Mesenchymal stem cell (in vitro differentiated cells and primary cell): Measurements from ENCODE around the gene HABP4.

Experiments
- DNase-seq: peaks from one replicate; pipeline ENCODE4 v3.0.0-alpha.2; 2013
- H2AFZ ChIP-seq: one replicate; pipeline ENCODE4 v1.6.1; 2013; ENCODE audit warnings: low read depth, mild to moderate bottlenecking, control low read depth, inconsistent platforms, low read length, moderate library complexity
- H2AK5ac ChIP-seq: 2 replicates; pipeline ENCODE4 v1.6.1; 2013; ENCODE audit warnings: low read length, moderate library complexity, mild to moderate bottlenecking, inconsistent platforms; ENCODE audit not compliant: severe bottlenecking
- H2BK120ac ChIP-seq: one replicate; pipeline ENCODE4 v1.6.1; 2013; ENCODE audit warnings: low read depth, mild to moderate bottlenecking, inconsistent platforms, low read length, moderate library complexity
- H2BK12ac ChIP-seq, 2 experiments: one replicate each; pipeline ENCODE4 v1.6.1; 2013; ENCODE audit warnings: inconsistent platforms in 2 of 2, low read length in 2 of 2, mild to moderate bottlenecking in 2 of 2, moderate library complexity in 2 of 2, control low read depth in 1 of 2
- H2BK15ac ChIP-seq: one replicate; pipeline ENCODE4 v1.6.1; 2013; ENCODE audit warnings: mild to moderate bottlenecking, low read depth, inconsistent platforms; ENCODE audit not compliant: poor library complexity, severe bottlenecking
- H2BK5ac ChIP-seq: 2 replicates; pipeline ENCODE4 v1.6.1; 2013; ENCODE audit warnings: low read depth, mild to moderate bottlenecking, low read length, control low read depth, inconsistent platforms; ENCODE audit not compliant: poor library complexity, severe bottlenecking
- H3K14ac ChIP-seq, 2 experiments: one replicate each; pipeline ENCODE4 v1.6.1; 2013; ENCODE audit warnings: inconsistent platforms in 2 of 2, low read length in 2 of 2, control low read depth in 1 of 2, mild to moderate bottlenecking in 1 of 2, moderate library complexity in 1 of 2
- H3K18ac ChIP-seq, 2 experiments: one replicate each; pipeline ENCODE4 v1.6.1; 2013; ENCODE audit warnings: inconsistent platforms in 2 of 2, low read length in 2 of 2, control low read depth in 1 of 2, low read depth in 1 of 2, mild to moderate bottlenecking in 1 of 2
- H3K23ac ChIP-seq, 2 experiments: one replicate each; pipeline ENCODE4 v1.6.1; 2013; ENCODE audit warnings: inconsistent platforms in 2 of 2, low read length in 2 of 2, mild to moderate bottlenecking in 2 of 2, moderate library complexity in 2 of 2, control low read depth in 1 of 2
- H3K27ac ChIP-seq: 2 replicates; pipeline ENCODE4 v1.5.1; 2013; ENCODE audit warnings: mild to moderate bottlenecking, moderate library complexity, low read length, control low read depth, inconsistent platforms; ENCODE audit not compliant: poor library complexity, severe bottlenecking
- H3K27me3 ChIP-seq, 2 experiments: 2 replicates each; pipeline versions ENCODE4 v1.6.1 to v1.7.0; 2013; ENCODE audit warnings: low read length in 2 of 2, mild to moderate bottlenecking in 2 of 2, moderate library complexity in 2 of 2, control low read depth in 1 of 2, inconsistent platforms in 1 of 2; ENCODE audit not compliant: control insufficient read depth in 1 of 2, insufficient read depth in 1 of 2
- H3K36me3 ChIP-seq, 2 experiments: 2 replicates each; pipeline versions ENCODE4 v1.6.1 to v1.7.0; 2013; ENCODE audit warnings: low read length in 2 of 2, control low read depth in 1 of 2, inconsistent platforms in 1 of 2, low read depth in 1 of 2, mild to moderate bottlenecking in 1 of 2; ENCODE audit not compliant: insufficient read depth in 2 of 2, control insufficient read depth in 1 of 2
- H3K4ac ChIP-seq, 2 experiments: one replicate each; pipeline ENCODE4 v1.6.1; 2013; ENCODE audit warnings: inconsistent platforms in 2 of 2, low read length in 2 of 2, mild to moderate bottlenecking in 2 of 2, moderate library complexity in 2 of 2, control low read depth in 1 of 2, low read depth in 1 of 2
- H3K4me1 ChIP-seq: 2 replicates; pipeline ENCODE4 v1.6.1; 2013; ENCODE audit warnings: low read depth, low read length, control low read depth; ENCODE audit not compliant: control insufficient read depth, insufficient read depth
- H3K4me2 ChIP-seq: 2 replicates; pipeline ENCODE4 v1.6.1; 2013; ENCODE audit warnings: low read length, mild to moderate bottlenecking, inconsistent platforms; ENCODE audit not compliant: poor library complexity, severe bottlenecking
- H3K4me3 ChIP-seq, 2 experiments: 2 replicates each; pipeline versions ENCODE4 v1.5.1 to v1.7.0; 2013; ENCODE audit warnings: low read length in 2 of 2, mild to moderate bottlenecking in 2 of 2, control low read depth in 1 of 2, low read depth in 1 of 2; ENCODE audit not compliant: insufficient read depth in 1 of 2
- H3K79me1 ChIP-seq: replicated peaks from 2 replicates; pipeline ENCODE4 v1.6.1; 2013; ENCODE audit warnings: mild to moderate bottlenecking, control low read depth, low read length, inconsistent platforms; ENCODE audit not compliant: poor library complexity, severe bottlenecking
- H3K9ac ChIP-seq: 2 replicates; pipeline ENCODE4 v1.7.0; 2013; ENCODE audit warnings: mild to moderate bottlenecking, low read length, moderate library complexity
- H3K9me3 ChIP-seq: 2 replicates; pipeline ENCODE4 v1.7.0; 2013; ENCODE audit warnings: mild to moderate bottlenecking, low read length; ENCODE audit not compliant: control insufficient read depth
- H4K8ac ChIP-seq: one replicate; pipeline ENCODE4 v1.6.1; 2013; ENCODE audit warnings: inconsistent platforms, mild to moderate bottlenecking, low read length, moderate library complexity
- H4K91ac ChIP-seq: one replicate; pipeline ENCODE4 v1.6.1; 2013; ENCODE audit warnings: mild to moderate bottlenecking, low read length, inconsistent platforms
- WGBS: methylation state at CpG from one replicate; pipeline ENCODE4 v1.1.7; 2013; ENCODE audit warnings: mixed read lengths; 5-methylcytosine and 5-hydroxymethylcytosine counted together

Gene HABP4

DNA sequence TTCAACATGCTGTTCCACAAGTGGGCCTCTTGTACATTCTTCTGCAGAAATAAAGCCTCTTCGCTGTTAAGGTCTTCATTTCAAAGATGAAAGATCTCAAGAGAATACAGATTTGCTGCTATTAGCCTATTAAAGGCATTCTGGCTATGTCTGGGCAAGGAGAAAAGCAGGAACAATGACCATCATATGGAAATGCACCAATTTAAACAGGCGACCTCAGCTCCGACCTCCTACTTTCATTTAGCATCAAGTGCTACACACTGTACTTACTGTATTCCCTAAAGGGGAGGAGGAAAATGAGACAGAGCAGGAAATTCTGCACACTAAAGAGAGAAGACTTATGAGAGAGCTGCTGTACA lies 64.8 kb downstream of the HABP4 start:
- H2BK5ac ChIP-seq: no peak overlapping the region
- whole genome bisulfite sequencing: no CpG with 5 or more reads among the region's 3 CpGs
- no peak overlapping the region for H2BK12ac ChIP-seq
- no peak overlapping the region for H2BK15ac ChIP-seq
- peak overlapping the region in 1 of 2 experiments; percentile 45 for H3K4me3 ChIP-seq
- peaks cover 9% of the 10 kb centered on the region for H3K4me1 ChIP-seq
- peaks cover 7% of the 10 kb centered on the region for H3K79me1 ChIP-seq
- no peak overlapping the region for H2AK5ac ChIP-seq
- no peak overlapping the region for H4K91ac ChIP-seq
- peaks cover 9 to 44% of the 10 kb centered on the region in 2 experiments for H3K36me3 ChIP-seq
- no peak overlapping the region for H3K4ac ChIP-seq
- no peak overlapping the region for H2AFZ ChIP-seq
- H3K27ac ChIP-seq: peak overlapping the region; percentile 65
- no peak for DNase-seq
- H3K18ac ChIP-seq: peak overlapping the region in 1 of 2 experiments; percentile 59
- no peaks in the 10 kb centered on the region for H3K27me3 ChIP-seq
- no peaks in the 10 kb centered on the region for H3K9me3 ChIP-seq
- no peak overlapping the region for H3K14ac ChIP-seq
- H2BK120ac ChIP-seq: no peak overlapping the region
- H4K8ac ChIP-seq: no peak overlapping the region
- H3K4me2 ChIP-seq: no peak overlapping the region
- H3K23ac ChIP-seq: no peak overlapping the region
- peak overlapping the region; percentile 88 for H3K9ac ChIP-seq

DNA sequence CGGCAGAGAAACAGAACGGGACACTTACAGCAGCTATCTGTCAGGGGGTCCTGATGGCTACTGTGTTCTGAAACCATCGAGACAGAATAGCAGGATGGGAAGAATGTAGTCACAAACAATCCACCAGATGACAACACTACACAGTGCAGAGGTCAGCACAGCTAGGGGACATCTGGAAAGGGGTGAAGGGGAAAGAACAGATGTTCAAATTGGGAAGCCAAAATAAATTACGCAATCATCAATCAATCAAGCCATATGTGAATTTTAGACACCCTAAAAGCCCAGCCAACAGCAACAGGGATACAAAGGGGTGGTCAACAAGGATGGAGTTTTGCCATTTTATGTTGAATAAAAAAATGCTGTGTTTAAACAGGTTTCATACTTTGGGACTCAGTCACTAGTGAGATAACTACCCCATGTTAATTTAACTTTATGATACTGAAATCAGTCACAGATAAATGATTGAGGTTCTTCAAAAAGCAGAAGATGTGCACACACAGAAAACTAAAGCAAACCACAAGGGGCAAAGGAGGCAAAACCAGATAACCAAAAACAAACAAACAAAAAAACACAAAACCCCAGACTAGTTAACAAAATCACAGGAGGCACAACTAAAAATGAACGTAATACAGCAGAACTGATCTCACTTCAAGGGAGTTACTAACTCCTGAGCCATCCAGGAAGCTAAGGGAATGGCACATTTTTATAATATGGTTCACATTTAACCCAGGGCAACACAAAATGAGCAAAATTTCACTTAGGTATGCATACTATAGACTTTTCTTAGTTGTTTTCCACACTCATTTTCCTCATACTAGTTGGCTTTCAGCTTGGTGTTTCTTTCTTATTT lies 65.9 kb downstream of the HABP4 start:
- Histone ChIP-seq H3K4me1 (peaks cover 9% of the 10 kb centered on the region), H3K14ac (no peak overlapping the region), H2BK5ac (no peak overlapping the region), H3K9ac (peak overlapping the region; percentile 88), H3K23ac (no peak overlapping the region), H2BK15ac (no peak overlapping the region), H3K4me2 (no peak overlapping the region), H3K18ac (no peak overlapping the region), H3K27ac (no peak overlapping the region), H4K91ac (no peak overlapping the region), H4K8ac (no peak overlapping the region), H3K27me3 (no peaks in the 10 kb centered on the region), H2BK12ac (peak overlapping the region in 1 of 2 experiments; percentile 47), H2BK120ac (no peak overlapping the region), H2AK5ac (peak overlapping the region; percentile 49), H3K9me3 (no peaks in the 10 kb centered on the region), H3K79me1 (peaks cover 7% of the 10 kb centered on the region), H3K4ac (no peak overlapping the region), H2AFZ (no peak overlapping the region), H3K36me3 (peaks cover 11 to 38% of the 10 kb centered on the region in 2 experiments), H3K4me3 (peak overlapping the region in 1 of 2 experiments; percentile 45)
- WGBS: 54% methylated on average over 3 of the region's 5 CpGs
- DNase-seq: peak; percentile 11

DNA sequence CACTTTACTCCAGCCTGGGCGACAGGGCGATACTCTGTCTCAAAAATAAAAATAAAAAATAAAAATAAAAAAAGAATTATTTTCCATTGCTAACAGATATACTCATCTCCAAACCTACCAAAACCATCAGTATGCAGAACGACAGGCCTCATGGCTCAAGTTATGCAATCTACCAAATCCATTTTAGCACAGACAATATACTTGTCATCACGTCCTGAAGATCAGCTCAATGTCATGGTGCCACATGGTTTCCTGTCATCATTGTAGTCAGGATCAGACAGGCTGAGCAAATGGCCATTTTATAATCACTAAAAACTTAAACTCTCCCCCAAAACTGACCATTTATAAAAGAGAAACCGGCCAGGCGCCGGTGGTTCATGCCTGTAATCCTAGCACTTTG lies 69.1 kb downstream of the HABP4 start:
- H4K8ac ChIP-seq: no peak overlapping the region
- no peak overlapping the region for H4K91ac ChIP-seq
- H2AFZ ChIP-seq: no peak overlapping the region
- H3K4me1 ChIP-seq: peaks cover 3% of the 10 kb centered on the region
- no peaks in the 10 kb centered on the region for H3K9me3 ChIP-seq
- DNase-seq: no peak
- H3K18ac ChIP-seq: no peak overlapping the region
- H3K14ac ChIP-seq: no peak overlapping the region
- H3K4me3 ChIP-seq: no peak overlapping the region
- no peak overlapping the region for H2BK12ac ChIP-seq
- no peak overlapping the region for H3K4me2 ChIP-seq
- H2BK120ac ChIP-seq: no peak overlapping the region
- no peak overlapping the region for H3K23ac ChIP-seq
- 95% methylated on average over 5 of the region's 7 CpGs for WGBS
- H3K4ac ChIP-seq: no peak overlapping the region
- peaks cover 8 to 41% of the 10 kb centered on the region in 2 experiments for H3K36me3 ChIP-seq
- H3K27me3 ChIP-seq: no peaks in the 10 kb centered on the region
- no peak overlapping the region for H3K27ac ChIP-seq
- no peak overlapping the region for H2AK5ac ChIP-seq
- H2BK5ac ChIP-seq: no peak overlapping the region
- H3K9ac ChIP-seq: peak overlapping the region; percentile 83
- H2BK15ac ChIP-seq: no peak overlapping the region
- H3K79me1 ChIP-seq: peaks cover 1% of the 10 kb centered on the region

DNA sequence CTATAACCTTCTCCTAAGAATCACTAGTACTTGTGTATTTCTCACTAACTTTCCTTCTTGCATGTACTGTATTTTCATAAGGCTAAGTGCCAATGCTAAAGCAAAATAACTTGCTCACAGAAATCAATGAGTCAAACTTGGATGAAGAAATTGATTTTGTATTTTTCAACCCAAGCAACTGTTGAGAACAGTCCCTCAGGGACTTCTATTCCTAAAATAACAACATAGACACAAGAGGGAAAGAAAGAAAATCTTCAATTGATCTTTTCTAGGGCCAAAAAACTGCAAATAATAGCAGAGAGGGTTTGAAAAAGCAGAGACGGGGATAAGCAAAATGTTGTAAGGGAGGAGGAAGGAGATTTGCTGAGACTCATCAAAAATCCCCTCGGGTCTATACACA lies 69.8 kb downstream of the HABP4 start:
- no peak overlapping the region for H3K23ac ChIP-seq
- H3K4me3 ChIP-seq: no peak overlapping the region
- no peak overlapping the region for H3K18ac ChIP-seq
- H3K4me1 ChIP-seq: peaks cover 2% of the 10 kb centered on the region
- H3K9ac ChIP-seq: peak overlapping the region; percentile 83
- no peak for DNase-seq
- no peak overlapping the region for H3K4ac ChIP-seq
- H2AK5ac ChIP-seq: no peak overlapping the region
- H2BK5ac ChIP-seq: no peak overlapping the region
- H3K79me1 ChIP-seq: peaks cover 1% of the 10 kb centered on the region
- no peak overlapping the region for H3K14ac ChIP-seq
- H3K9me3 ChIP-seq: no peaks in the 10 kb centered on the region
- H3K36me3 ChIP-seq: peaks cover 8 to 48% of the 10 kb centered on the region in 2 experiments
- no peak overlapping the region for H4K91ac ChIP-seq
- H3K4me2 ChIP-seq: no peak overlapping the region
- no peak overlapping the region for H2BK15ac ChIP-seq
- no peak overlapping the region for H4K8ac ChIP-seq
- H2AFZ ChIP-seq: no peak overlapping the region
- H3K27ac ChIP-seq: no peak overlapping the region
- no peak overlapping the region for H2BK120ac ChIP-seq
- H2BK12ac ChIP-seq: no peak overlapping the region
- H3K27me3 ChIP-seq: no peaks in the 10 kb centered on the region
- WGBS: 83% methylated on average over 1 of the region's 2 CpGs
